ENCODE results near the gene FSTL4. TPM values are rescaled to one million over a fixed set of nuclear protein-coding genes. Genes with fewer than 3 reads are reported as not detected.

Gene FSTL4
- polyA plus RNA-seq, 1 donor from 2014 or later: 0.57 TPM

DNA sequence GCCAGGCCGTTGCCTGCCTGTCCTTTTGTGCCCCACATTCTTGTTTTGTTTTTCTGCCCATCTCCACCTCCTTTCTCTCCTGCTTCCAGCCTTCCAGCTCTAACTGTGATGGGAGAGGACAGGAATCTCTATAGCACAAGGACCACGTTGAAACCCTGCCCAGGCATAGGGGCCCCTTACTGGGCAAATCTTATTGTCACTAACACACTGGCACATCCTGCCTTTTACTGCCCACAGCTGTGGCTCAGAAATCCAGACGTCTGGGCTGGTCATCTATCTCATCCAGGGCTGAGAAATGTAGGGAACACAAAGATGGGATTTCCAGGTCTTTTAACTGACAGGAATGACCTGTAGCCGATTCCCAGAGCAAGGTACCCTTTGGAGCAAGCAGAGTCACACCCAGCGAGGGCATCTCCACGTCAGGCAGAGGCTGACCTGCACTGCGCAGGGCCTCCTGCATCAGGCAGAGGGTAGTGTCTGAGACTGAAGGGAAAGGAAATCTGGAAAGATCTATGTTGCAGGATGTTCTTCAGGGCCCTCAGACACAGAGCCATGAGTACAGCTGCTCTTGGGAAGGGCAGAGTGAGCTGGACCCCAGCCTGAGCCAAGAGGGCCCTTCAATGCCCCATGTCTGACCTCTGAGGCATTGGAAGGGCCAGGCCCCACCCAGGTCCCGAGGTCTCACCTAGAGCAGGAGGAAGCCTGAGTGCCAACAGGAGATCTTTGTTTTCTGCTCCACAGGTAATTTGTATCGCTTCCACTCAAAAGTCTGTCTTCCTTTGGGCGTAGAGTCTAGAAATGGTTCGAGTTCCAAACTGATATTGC is 278.8 kb downstream of the FSTL4 start:
- no peak overlapping the region for H3K4me3 ChIP-seq (ENCODE audit: low read length)
- no peak overlapping the region for H3K4me2 ChIP-seq (ENCODE audit: low read length)
- H2AFZ ChIP-seq (ENCODE audit: low read depth, low read length): no peak overlapping the region
- H3K27ac ChIP-seq (ENCODE audit: low read length): no peak overlapping the region
- no peaks in the 10 kb centered on the region for H3F3A ChIP-seq (ENCODE audit: insufficient read depth, low read length, poor library complexity, severe bottlenecking)
- no peaks in the 10 kb centered on the region for H3K27me3 ChIP-seq (ENCODE audit: insufficient read depth, low read depth, low read length)
- no peaks in the 10 kb centered on the region for H3K79me2 ChIP-seq (replicated peaks; ENCODE audit: insufficient read depth, low read length)
- no peaks in the 10 kb centered on the region for H3K9me2 ChIP-seq (ENCODE audit: insufficient read depth, low read length)
- no peak overlapping the region for H3K9ac ChIP-seq (ENCODE audit: low read length)
- TF ChIP-seq RAD21 (conservative IDR thresholded peaks at IDR 0.05) (no peak), SMC3 (conservative IDR thresholded peaks at IDR 0.05; ENCODE audit: poor library complexity) (no peak), EP300 (conservative IDR thresholded peaks at IDR 0.05; ENCODE audit: poor library complexity, severe bottlenecking) (no peak)
- no peaks in the 10 kb centered on the region for H4K20me1 ChIP-seq (ENCODE audit: insufficient read depth)
- no peaks in the 10 kb centered on the region for H3K9me3 ChIP-seq (ENCODE audit: low read length)
- no peaks in the 10 kb centered on the region for H3K36me3 ChIP-seq (ENCODE audit: insufficient read depth, low read length)

DNA sequence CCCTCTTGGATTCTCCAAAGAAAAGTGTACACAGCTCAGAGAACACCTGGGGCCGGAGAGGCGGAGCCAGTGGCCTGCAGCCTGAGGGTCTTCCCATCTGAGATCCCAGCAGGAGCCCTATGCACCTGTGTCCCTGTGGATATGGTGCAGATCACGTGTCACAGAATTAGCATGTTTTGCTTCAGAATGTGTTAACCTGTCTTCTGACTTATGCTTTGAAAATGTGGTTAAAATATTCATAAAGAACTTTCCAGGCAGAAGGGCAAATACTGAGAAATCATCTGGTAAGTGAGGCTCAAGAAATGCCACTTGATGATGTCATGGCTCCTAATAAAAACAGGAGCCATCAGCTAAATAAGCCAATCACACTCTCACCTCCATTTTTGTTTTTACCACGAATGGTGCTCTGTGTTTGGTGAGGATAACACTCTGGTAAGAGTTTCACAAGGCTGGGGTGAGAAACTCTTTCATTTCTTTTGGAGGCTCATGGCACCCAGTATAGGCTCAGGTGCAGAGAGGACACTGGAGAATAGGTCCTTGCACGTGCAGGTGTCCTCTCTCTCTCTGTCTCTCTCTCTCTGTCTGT is 279.8 kb downstream of the FSTL4 start:
- H3F3A ChIP-seq (ENCODE audit: insufficient read depth, low read length, poor library complexity, severe bottlenecking): no peaks in the 10 kb centered on the region

More for the DNA sequence above, 279.8 kb downstream of the FSTL4 start:
- Histone ChIP-seq H3K36me3 (ENCODE audit: insufficient read depth, low read length) (no peaks in the 10 kb centered on the region), H3K27me3 (ENCODE audit: insufficient read depth, low read depth, low read length) (no peaks in the 10 kb centered on the region), H3K4me2 (ENCODE audit: low read length) (no peak overlapping the region), H3K9me3 (ENCODE audit: low read length) (no peaks in the 10 kb centered on the region), H2AFZ (ENCODE audit: low read depth, low read length) (no peak overlapping the region), H3K79me2 (replicated peaks; ENCODE audit: insufficient read depth, low read length) (no peaks in the 10 kb centered on the region), H4K20me1 (ENCODE audit: insufficient read depth) (no peaks in the 10 kb centered on the region), H3K27ac (ENCODE audit: low read length) (no peak overlapping the region), H3K9me2 (ENCODE audit: insufficient read depth, low read length) (no peaks in the 10 kb centered on the region), H3K9ac (ENCODE audit: low read length) (no peak overlapping the region), H3K4me3 (ENCODE audit: low read length) (no peak overlapping the region)
- TF ChIP-seq, protein P1, sequence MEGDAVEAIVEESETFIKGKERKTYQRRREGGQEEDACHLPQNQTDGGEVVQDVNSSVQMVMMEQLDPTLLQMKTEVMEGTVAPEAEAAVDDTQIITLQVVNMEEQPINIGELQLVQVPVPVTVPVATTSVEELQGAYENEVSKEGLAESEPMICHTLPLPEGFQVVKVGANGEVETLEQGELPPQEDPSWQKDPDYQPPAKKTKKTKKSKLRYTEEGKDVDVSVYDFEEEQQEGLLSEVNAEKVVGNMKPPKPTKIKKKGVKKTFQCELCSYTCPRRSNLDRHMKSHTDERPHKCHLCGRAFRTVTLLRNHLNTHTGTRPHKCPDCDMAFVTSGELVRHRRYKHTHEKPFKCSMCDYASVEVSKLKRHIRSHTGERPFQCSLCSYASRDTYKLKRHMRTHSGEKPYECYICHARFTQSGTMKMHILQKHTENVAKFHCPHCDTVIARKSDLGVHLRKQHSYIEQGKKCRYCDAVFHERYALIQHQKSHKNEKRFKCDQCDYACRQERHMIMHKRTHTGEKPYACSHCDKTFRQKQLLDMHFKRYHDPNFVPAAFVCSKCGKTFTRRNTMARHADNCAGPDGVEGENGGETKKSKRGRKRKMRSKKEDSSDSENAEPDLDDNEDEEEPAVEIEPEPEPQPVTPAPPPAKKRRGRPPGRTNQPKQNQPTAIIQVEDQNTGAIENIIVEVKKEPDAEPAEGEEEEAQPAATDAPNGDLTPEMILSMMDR (IDR thresholded peaks at IDR 0.05; ENCODE audit: poor library complexity, severe bottlenecking): no peak
- TF ChIP-seq EZH2 (IDR thresholded peaks at IDR 0.05; ENCODE audit: borderline replicate concordance, insufficient read depth, low read length, poor library complexity, severe bottlenecking): no peak
- TF ChIP-seq MXI1 (conservative IDR thresholded peaks at IDR 0.05; ENCODE audit: poor library complexity, severe bottlenecking): no peak
- TF ChIP-seq, protein P2, sequence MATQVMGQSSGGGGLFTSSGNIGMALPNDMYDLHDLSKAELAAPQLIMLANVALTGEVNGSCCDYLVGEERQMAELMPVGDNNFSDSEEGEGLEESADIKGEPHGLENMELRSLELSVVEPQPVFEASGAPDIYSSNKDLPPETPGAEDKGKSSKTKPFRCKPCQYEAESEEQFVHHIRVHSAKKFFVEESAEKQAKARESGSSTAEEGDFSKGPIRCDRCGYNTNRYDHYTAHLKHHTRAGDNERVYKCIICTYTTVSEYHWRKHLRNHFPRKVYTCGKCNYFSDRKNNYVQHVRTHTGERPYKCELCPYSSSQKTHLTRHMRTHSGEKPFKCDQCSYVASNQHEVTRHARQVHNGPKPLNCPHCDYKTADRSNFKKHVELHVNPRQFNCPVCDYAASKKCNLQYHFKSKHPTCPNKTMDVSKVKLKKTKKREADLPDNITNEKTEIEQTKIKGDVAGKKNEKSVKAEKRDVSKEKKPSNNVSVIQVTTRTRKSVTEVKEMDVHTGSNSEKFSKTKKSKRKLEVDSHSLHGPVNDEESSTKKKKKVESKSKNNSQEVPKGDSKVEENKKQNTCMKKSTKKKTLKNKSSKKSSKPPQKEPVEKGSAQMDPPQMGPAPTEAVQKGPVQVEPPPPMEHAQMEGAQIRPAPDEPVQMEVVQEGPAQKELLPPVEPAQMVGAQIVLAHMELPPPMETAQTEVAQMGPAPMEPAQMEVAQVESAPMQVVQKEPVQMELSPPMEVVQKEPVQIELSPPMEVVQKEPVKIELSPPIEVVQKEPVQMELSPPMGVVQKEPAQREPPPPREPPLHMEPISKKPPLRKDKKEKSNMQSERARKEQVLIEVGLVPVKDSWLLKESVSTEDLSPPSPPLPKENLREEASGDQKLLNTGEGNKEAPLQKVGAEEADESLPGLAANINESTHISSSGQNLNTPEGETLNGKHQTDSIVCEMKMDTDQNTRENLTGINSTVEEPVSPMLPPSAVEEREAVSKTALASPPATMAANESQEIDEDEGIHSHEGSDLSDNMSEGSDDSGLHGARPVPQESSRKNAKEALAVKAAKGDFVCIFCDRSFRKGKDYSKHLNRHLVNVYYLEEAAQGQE (IDR thresholded peaks at IDR 0.05; ENCODE audit: borderline replicate concordance): no peak
- TF ChIP-seq SMC3 (conservative IDR thresholded peaks at IDR 0.05; ENCODE audit: poor library complexity): no peak
- no peak for TF ChIP-seq POLR2AphosphoS5 (IDR thresholded peaks at IDR 0.05)
- no peak for TF ChIP-seq TAF1 (IDR thresholded peaks at IDR 0.05; ENCODE audit: low read depth)
- no peak for TF ChIP-seq EP300 (conservative IDR thresholded peaks at IDR 0.05; ENCODE audit: poor library complexity, severe bottlenecking)
- TF ChIP-seq RAD21 (conservative IDR thresholded peaks at IDR 0.05): no peak

Data from neural cell (in vitro differentiated cells).